Subcutaneous abdominal adipose tissue (tissue), 5 donors: Measurements from ENCODE around the gene NYAP1.
"Not testable (repeated sequence)": the region's sequence is repeated elsewhere in the genome, so short reads cannot be mapped to it uniquely, and the experiment has no call there.

Experiments
- H3K27ac ChIP-seq: one replicate; pipeline ENCODE4 v1.7.0; 2013; ENCODE audit warnings: low read depth, mild to moderate bottlenecking, inconsistent platforms, low read length, moderate library complexity
- H3K27me3 ChIP-seq, 5 donors: one replicate each; pipeline ENCODE4 v1.7.0; 2013; ENCODE audit warnings: low read length in 5 of 5, inconsistent platforms in 1 of 5; ENCODE audit not compliant: control insufficient read depth in 5 of 5, insufficient read depth in 4 of 5
- H3K36me3 ChIP-seq, 5 donors: one replicate each; pipeline ENCODE4 v1.7.0; 2013; ENCODE audit warnings: low read length in 5 of 5; ENCODE audit not compliant: control insufficient read depth in 5 of 5, insufficient read depth in 5 of 5
- H3K4me1 ChIP-seq, 5 donors: one replicate each; pipeline ENCODE4 v1.7.0; 2013; ENCODE audit warnings: low read length in 5 of 5, mild to moderate bottlenecking in 3 of 5, moderate library complexity in 1 of 5; ENCODE audit not compliant: control insufficient read depth in 5 of 5, insufficient read depth in 5 of 5
- H3K4me3 ChIP-seq, 5 donors: one replicate each; pipeline ENCODE4 v1.7.0; 2013; ENCODE audit warnings: low read length in 5 of 5, low read depth in 1 of 5
- H3K9ac ChIP-seq, 5 donors: one replicate each; pipeline ENCODE4 v1.7.0; 2013; ENCODE audit warnings: low read length in 5 of 5, mild to moderate bottlenecking in 4 of 5, moderate library complexity in 3 of 5
- H3K9me3 ChIP-seq, 5 donors: one replicate each; pipeline ENCODE4 v1.7.0; 2013; ENCODE audit warnings: low read length in 5 of 5; ENCODE audit not compliant: control insufficient read depth in 5 of 5
- donor health status: healthy.
- donor health status: healthy.
- donor health status: healthy.
- donor health status: healthy.
- donor health status: healthy.

Gene NYAP1

GRCh38 chr7:100490483-100491191, 6.9 kb downstream of the NYAP1 start:
- Histone ChIP-seq H3K4me1 (peaks cover 3 to 25% (median 15%) of the 10 kb centered on the region in 5 donors), H3K27ac (no peak overlapping the region), H3K9me3 (no peaks in the 10 kb centered on the region), H3K9ac (no peak overlapping the region), H3K27me3 (no peaks in the 10 kb centered on the region), H3K4me3 (no peak overlapping the region), H3K36me3 (no peaks in the 10 kb centered on the region)

- Histone ChIP-seq H3K9ac (no peak overlapping the region), H3K4me1 (peaks cover 3 to 20% (median 15%) of the 10 kb centered on the region in 5 donors), H3K9me3 (no peaks in the 10 kb centered on the region), H3K4me3 (no peak overlapping the region), H3K27ac (no peak overlapping the region), H3K36me3 (no peaks in the 10 kb centered on the region), H3K27me3 (no peaks in the 10 kb centered on the region)
Observed at GRCh38 chr7:100491192-100491578, 7.5 kb downstream of the NYAP1 start.

GRCh38 chr7:100492738-100493475, 9.2 kb downstream of the NYAP1 start:
- Histone ChIP-seq H3K27ac (no peak overlapping the region), H3K4me3 (peak overlapping the region; percentile 29 to 64 (median 56)), H3K36me3 (no peaks in the 10 kb centered on the region), H3K9me3 (no peaks in the 10 kb centered on the region), H3K4me1 (peaks cover 3 to 16% (median 15%) of the 10 kb centered on the region in 5 donors), H3K9ac (peak overlapping the region in 3 of 5 donors; percentile 43 to 69 (median 62)), H3K27me3 (no peaks in the 10 kb centered on the region)

- Histone ChIP-seq H3K4me1 (peaks cover 3 to 16% (median 15%) of the 10 kb centered on the region in 5 donors), H3K9me3 (no peaks in the 10 kb centered on the region), H3K4me3 (peak overlapping the region; percentile 53 to 76 (median 64)), H3K36me3 (no peaks in the 10 kb centered on the region), H3K27ac (peak overlapping the region; percentile 30), H3K9ac (peak overlapping the region in 3 of 5 donors; percentile 43 to 69 (median 62)), H3K27me3 (no peaks in the 10 kb centered on the region)
Observed at GRCh38 chr7:100493476-100494264, 9.9 kb downstream of the NYAP1 start.

- peaks cover 3 to 16% (median 15%) of the 10 kb centered on the region in 5 donors for H3K4me1 ChIP-seq
- H3K4me3 ChIP-seq: no peak overlapping the region
- H3K9ac ChIP-seq: no peak overlapping the region
- H3K9me3 ChIP-seq: no peaks in the 10 kb centered on the region
- H3K36me3 ChIP-seq: no peaks in the 10 kb centered on the region
- H3K27ac ChIP-seq: no peak overlapping the region
- no peaks in the 10 kb centered on the region for H3K27me3 ChIP-seq
Observed at GRCh38 chr7:100496509-100496908, 12.8 kb downstream of the NYAP1 start.

- H3K4me1 ChIP-seq, H3K27me3 ChIP-seq, H3K9ac ChIP-seq, H3K36me3 ChIP-seq, H3K9me3 ChIP-seq, H3K27ac ChIP-seq, H3K4me3 ChIP-seq: not testable (repeated sequence)
Observed at GRCh38 chr7:100500743-100501142, 17.0 kb downstream of the NYAP1 start.

GRCh38 chr7:100504031-100504430, 20.3 kb downstream of the NYAP1 start:
- H3K27me3 ChIP-seq, H3K4me1 ChIP-seq, H3K36me3 ChIP-seq, H3K9me3 ChIP-seq, H3K4me3 ChIP-seq, H3K27ac ChIP-seq, H3K9ac ChIP-seq: not testable (repeated sequence)

GRCh38 chr7:100504887-100505611, 21.3 kb downstream of the NYAP1 start:
- H3K4me3 ChIP-seq: no peak overlapping the region
- no peaks in the 10 kb centered on the region for H3K27me3 ChIP-seq
- no peaks in the 10 kb centered on the region for H3K36me3 ChIP-seq
- H3K4me1 ChIP-seq: peaks cover 0 to 7% (median 5%) of the 10 kb centered on the region in 5 donors
- H3K27ac ChIP-seq: no peak overlapping the region
- no peak overlapping the region for H3K9ac ChIP-seq
- no peaks in the 10 kb centered on the region for H3K9me3 ChIP-seq

GRCh38 chr7:100506356-100506923, 22.7 kb downstream of the NYAP1 start:
- no peak overlapping the region for H3K9ac ChIP-seq
- H3K4me1 ChIP-seq: peaks cover 0 to 7% (median 5%) of the 10 kb centered on the region in 5 donors
- H3K36me3 ChIP-seq: no peaks in the 10 kb centered on the region
- H3K27me3 ChIP-seq: no peaks in the 10 kb centered on the region
- H3K27ac ChIP-seq: no peak overlapping the region
- no peak overlapping the region for H3K4me3 ChIP-seq
- H3K9me3 ChIP-seq: no peaks in the 10 kb centered on the region
